Upper lobe of right lung (tissue), 1 donor: ENCODE data around the gene ACOXL. TPM values are rescaled to one million over a fixed set of nuclear protein-coding genes. Genes with fewer than 3 reads are reported as not detected.

Experiments used
- ATAC-seq: fragments of 200-7000 bp; cut with Tn5 transposase; one replicate; pipeline ENCODE4 v1.9.1; 2020; ENCODE audit warnings: mild to moderate bottlenecking, moderate library complexity
- DNase-seq: peaks from one replicate; pipeline ENCODE4 v3.0.0-alpha.2; 2020
- H3K27ac ChIP-seq: fragments of 200-600 bp; one replicate; pipeline ENCODE4 v1.8.0; 2022
- H3K27me3 ChIP-seq: fragments of 200-600 bp; one replicate; pipeline ENCODE4 v1.8.0; 2022; ENCODE audit warnings: mild to moderate bottlenecking
- H3K36me3 ChIP-seq: fragments of 200-600 bp; one replicate; pipeline ENCODE4 v1.8.0; 2022
- H3K4me1 ChIP-seq: fragments of 200-600 bp; one replicate; pipeline ENCODE4 v1.8.0; 2022
- H3K4me3 ChIP-seq: fragments of 200-600 bp; one replicate; pipeline ENCODE4 v1.8.0; 2022; ENCODE audit warnings: mild to moderate bottlenecking
- H3K9me3 ChIP-seq: fragments of 200-600 bp; one replicate; pipeline ENCODE4 v1.8.0; 2022
- CTCF ChIP-seq: fragments of 200-600 bp; IDR thresholded peaks from one replicate; pipeline ENCODE4 v1.8.0; 2022; ENCODE audit warnings: antibody characterized with exemption
- intact Hi-C: fragments of 100-400 bp; cut with DNase I; formaldehyde crosslinking; loops from one replicate; pipeline ENCODE4 v1.11.0; 2022
- total RNA-seq: library from RNA; stranded (reverse); fragmentation: NEBNext Ultra II Directional; extraction: Animal tissue kit (Norgen Biotek cat#: 25700); gene quantifications from one replicate; pipeline ENCODE4 v1.2.1, GENCODE V29; 2021
- donor health status: DM: no; HTN: yes; CAD: no; lungs with severe emphysema.

ACOXL gene
- total RNA-seq, 1 donor from 2014 or later, result 47.5 TPM

GRCh38 chr2:111167076-111167862, 434.9 kb downstream of the ACOXL start:
- ATAC-seq (no peak), DNase-seq (no peak)
- intact Hi-C loops, result no loop called here
- H3K4me1 ChIP-seq, result peaks cover 8% of the 10 kb centered on the region
- no peak overlapping the region for H3K4me3 ChIP-seq
- H3K9me3 ChIP-seq, result no peaks in the 10 kb centered on the region
- H3K36me3 ChIP-seq, result peaks cover 26% of the 10 kb centered on the region
- TF ChIP-seq CTCF, result no peak
- no peak overlapping the region for H3K27ac ChIP-seq
- H3K27me3 ChIP-seq, result no peaks in the 10 kb centered on the region

- peaks cover 8% of the 10 kb centered on the region for H3K4me1 ChIP-seq
Measured at GRCh38 chr2:111167863-111168162, 435.4 kb downstream of the ACOXL start.

More at GRCh38 chr2:111167863-111168162, 435.4 kb downstream of the ACOXL start:
- Histone ChIP-seq H3K9me3 (no peaks in the 10 kb centered on the region), H3K4me3 (no peak overlapping the region), H3K27me3 (no peaks in the 10 kb centered on the region), H3K36me3 (peaks cover 26% of the 10 kb centered on the region), H3K27ac (no peak overlapping the region)
- DNase-seq (no peak), ATAC-seq (no peak)
- intact Hi-C loops, result no loop called here
- no peak for TF ChIP-seq CTCF

Other genes starting within 250 kb of the ACOXL start
- gene RGPD6, start 155.4 kb upstream of the ACOXL start, total RNA-seq, result 15.1 TPM
- 2.4 TPM for gene BUB1, start 54.5 kb upstream of the ACOXL start, total RNA-seq